DOHH2 (cell line): ENCODE results near the gene MCF2L2.

ENCODE experiments used
- H3F3A ChIP-seq: fragments of 200-600 bp; sonication (generic), shearing (Covaris generic); 2 replicates; pipeline ENCODE4 v1.6.0; 2016; ENCODE audit warnings: antibody characterized with exemption, mild to moderate bottlenecking; ENCODE audit not compliant: control insufficient read depth, insufficient read depth
- H3K27ac ChIP-seq: fragments of 200-600 bp; sonication (generic); 2 replicates; pipeline ENCODE4 v1.5.1; 2014; ENCODE audit warnings: low read depth, mild to moderate bottlenecking, low read length, moderate library complexity
- H3K27me3 ChIP-seq: fragments of 200-600 bp; sonication (generic); 2 replicates; pipeline ENCODE4 v1.6.1; 2014; ENCODE audit warnings: mild to moderate bottlenecking, low read length, mixed read lengths; ENCODE audit not compliant: control insufficient read depth
- H3K36me3 ChIP-seq: fragments of 200-600 bp; sonication (generic); 2 replicates; pipeline ENCODE4 v1.6.1; 2014; ENCODE audit warnings: mild to moderate bottlenecking, low read length, moderate library complexity, mixed read lengths; ENCODE audit not compliant: control insufficient read depth
- H3K4me1 ChIP-seq: fragments of 200-600 bp; sonication (generic); 2 replicates; pipeline ENCODE4 v1.6.1; 2014; ENCODE audit warnings: mild to moderate bottlenecking, low read length, mixed read lengths; ENCODE audit not compliant: control insufficient read depth
- H3K4me2 ChIP-seq: fragments of 200-600 bp; sonication (generic); 2 replicates; pipeline ENCODE4 v1.6.0; 2014; ENCODE audit warnings: mild to moderate bottlenecking, low read length, moderate library complexity
- H3K4me3 ChIP-seq: fragments of 200-600 bp; sonication (generic); 2 replicates; pipeline ENCODE4 v1.5.1; 2014; ENCODE audit warnings: mild to moderate bottlenecking, low read length, mixed read lengths
- H3K79me2 ChIP-seq: fragments of 200-600 bp; sonication (generic); 2 replicates; pipeline ENCODE4 v1.6.1; 2014; ENCODE audit warnings: mild to moderate bottlenecking, low read length, mixed read lengths; ENCODE audit not compliant: control insufficient read depth
- H3K9me2 ChIP-seq: fragments of 200-600 bp; sonication (generic); replicated peaks from 2 replicates; pipeline ENCODE4 v1.6.1; 2014; ENCODE audit warnings: mild to moderate bottlenecking, low read length, mixed read lengths; ENCODE audit not compliant: control insufficient read depth
- H3K9me3 ChIP-seq: fragments of 200-600 bp; sonication (generic); 2 replicates; pipeline ENCODE4 v1.6.1; 2014; ENCODE audit warnings: antibody characterized with exemption, low read length, mixed read lengths; ENCODE audit not compliant: control insufficient read depth, insufficient read depth
- H4K20me1 ChIP-seq: fragments of 200-600 bp; sonication (generic); 2 replicates; pipeline ENCODE4 v1.6.0; 2014; ENCODE audit warnings: low read depth, mild to moderate bottlenecking, antibody characterized with exemption, low read length, moderate library complexity; ENCODE audit not compliant: control insufficient read depth, insufficient read depth
- CTCF ChIP-seq: fragments of 200-600 bp; sonication (generic); IDR thresholded peaks from one replicate; pipeline ENCODE4 v1.5.1; 2014; ENCODE audit warnings: antibody characterized with exemption, mild to moderate bottlenecking, low read depth, low read length; ENCODE audit not compliant: poor library complexity, severe bottlenecking
- EZH2phosphoT487 ChIP-seq: fragments of 200-600 bp; sonication (generic); IDR thresholded peaks from 2 replicates; pipeline ENCODE4 v1.6.1; 2017; ENCODE audit warnings: borderline replicate concordance, mild to moderate bottlenecking, antibody characterized with exemption, low read length, moderate library complexity, mixed read lengths

The MCF2L2 gene

DNA sequence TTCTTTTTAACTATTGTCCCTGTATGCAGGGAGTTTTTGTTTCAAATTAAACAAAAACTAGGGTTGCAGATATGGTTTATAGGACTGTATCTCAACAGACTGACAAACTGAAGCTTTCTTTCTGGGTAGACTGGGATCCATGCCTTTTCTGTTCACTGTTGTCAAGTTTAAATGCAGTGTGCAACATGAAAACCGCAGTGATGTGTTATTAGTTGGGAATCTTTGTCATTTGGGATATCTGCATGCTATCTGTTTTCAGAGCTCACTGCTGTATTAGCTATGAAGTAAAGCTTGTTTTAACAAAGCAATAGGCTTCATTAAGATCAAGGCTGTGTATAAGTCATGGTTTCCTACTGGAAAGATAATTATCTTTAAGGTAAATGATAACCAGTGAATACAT lies 21.4 kb upstream of the MCF2L2 start:
- H3K36me3 ChIP-seq: no peaks in the 10 kb centered on the region
- peak overlapping the region; percentile 75 for H3K4me2 ChIP-seq
- peaks cover 22% of the 10 kb centered on the region for H3K4me1 ChIP-seq
- no peak overlapping the region for H3K27ac ChIP-seq
- H3K27me3 ChIP-seq: no peaks in the 10 kb centered on the region
- no peaks in the 10 kb centered on the region for H4K20me1 ChIP-seq
- peaks cover 16% of the 10 kb centered on the region for H3K79me2 ChIP-seq
- H3K4me3 ChIP-seq: 0 out of 2 replicates have a peak overlapping the region, but pooled peaks have one; percentile 17
- peaks cover 11% of the 10 kb centered on the region for H3F3A ChIP-seq
- TF ChIP-seq CTCF (no peak), EZH2phosphoT487 (no peak)
- no peaks in the 10 kb centered on the region for H3K9me3 ChIP-seq
- no peaks in the 10 kb centered on the region for H3K9me2 ChIP-seq

DNA sequence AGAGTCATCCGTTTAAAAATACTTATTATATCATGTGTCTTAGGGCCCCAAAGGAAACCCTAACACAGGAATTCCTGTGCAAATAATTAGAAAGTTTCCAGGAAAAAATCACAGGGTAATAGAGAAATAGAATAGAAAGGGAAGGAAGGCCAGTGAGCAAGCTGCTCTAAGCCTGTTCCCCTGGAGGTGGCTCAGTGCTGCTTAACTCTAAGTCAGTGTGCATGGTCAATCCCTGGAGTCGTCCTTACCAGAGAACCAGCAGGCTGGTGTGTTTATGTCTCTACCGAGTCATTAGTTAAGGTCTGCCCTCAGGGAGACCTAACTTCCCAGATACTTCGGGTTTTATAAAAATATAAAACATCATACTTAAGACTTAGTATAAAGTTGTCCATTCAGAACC lies 21.0 kb upstream of the MCF2L2 start:
- Histone ChIP-seq H3K4me3 (peak overlapping the region; percentile 17; the same call in 1 of the 2 replicates), H4K20me1 (no peaks in the 10 kb centered on the region)

DNA sequence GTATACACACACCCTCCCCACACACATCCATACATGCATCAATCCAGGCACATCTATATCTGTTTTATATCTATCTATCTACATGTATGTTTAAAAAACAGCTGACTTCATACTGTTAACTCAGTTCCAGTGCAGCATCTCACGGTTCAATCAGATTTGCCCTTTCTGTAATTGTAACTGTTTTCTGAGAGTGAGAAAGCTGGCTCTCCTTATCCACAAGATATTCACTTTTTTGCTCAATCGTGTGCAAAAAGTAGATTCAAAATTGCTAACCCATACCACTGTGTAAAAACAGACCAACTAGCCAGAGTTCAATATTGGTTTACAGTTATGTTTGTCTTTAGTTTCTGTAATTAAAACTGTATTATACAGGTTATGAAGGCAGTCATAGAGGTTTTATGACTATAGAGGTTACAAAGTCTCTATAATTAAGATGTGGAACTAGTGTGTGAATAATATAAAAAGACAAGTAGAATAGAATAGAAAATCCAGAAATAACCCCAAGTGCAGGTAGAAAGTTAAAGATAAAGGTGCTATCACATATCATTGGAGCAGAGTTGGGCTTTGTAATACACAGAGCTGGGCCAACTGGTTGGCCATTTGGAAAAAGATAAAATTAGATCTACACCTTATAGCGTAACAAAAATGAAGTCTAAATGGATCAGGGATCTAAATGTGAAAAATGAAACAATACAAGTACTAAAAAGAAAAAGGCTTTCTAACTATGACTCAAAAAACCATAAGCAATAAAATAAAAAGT lies 20.1 kb upstream of the MCF2L2 start:
- no peaks in the 10 kb centered on the region for H3K27me3 ChIP-seq
- no peak overlapping the region for H3K27ac ChIP-seq
- H4K20me1 ChIP-seq: no peaks in the 10 kb centered on the region
- peak overlapping the region; percentile 92 for H3K4me3 ChIP-seq
- H3K4me1 ChIP-seq: peaks cover 22% of the 10 kb centered on the region
- no peak for TF ChIP-seq CTCF
- TF ChIP-seq EZH2phosphoT487: no peak
- peaks cover 6% of the 10 kb centered on the region for H3K9me3 ChIP-seq
- H3K4me2 ChIP-seq: peak overlapping the region; percentile 75
- H3K9me2 ChIP-seq: no peaks in the 10 kb centered on the region
- peaks cover 11% of the 10 kb centered on the region for H3F3A ChIP-seq
- H3K36me3 ChIP-seq: no peaks in the 10 kb centered on the region
- peaks cover 16% of the 10 kb centered on the region for H3K79me2 ChIP-seq

More for the DNA sequence above, 21.0 kb upstream of the MCF2L2 start:
- Histone ChIP-seq H3K36me3 (no peaks in the 10 kb centered on the region), H3K4me1 (peaks cover 22% of the 10 kb centered on the region), H3F3A (peaks cover 11% of the 10 kb centered on the region), H3K9me3 (no peaks in the 10 kb centered on the region), H3K79me2 (peaks cover 16% of the 10 kb centered on the region), H3K4me2 (peak overlapping the region; percentile 75), H3K27me3 (no peaks in the 10 kb centered on the region), H3K27ac (no peak overlapping the region), H3K9me2 (no peaks in the 10 kb centered on the region)
- TF ChIP-seq EZH2phosphoT487 (no peak), CTCF (no peak)
